Kidney (tissue), 14 donors: ENCODE measurements around the gene CNTN5. TPM values are rescaled to one million over a fixed set of nuclear protein-coding genes. Genes with fewer than 3 reads are reported as not detected.

Source experiments
- DNase-seq, 5 donors: peaks; one replicate each; pipeline ENCODE4 v3.0.0-alpha.2; 2013 to 2020
- FAIRE-seq: peaks from 2 replicates; lab custom pipeline; 2012; peaks lifted over from hg19 to GRCh38; lab: Jason Lieb, UNC
- H3K27ac ChIP-seq, 2 donors: one replicate each; pipeline ENCODE4 v1.7.0; 2013; ENCODE audit warnings: low read depth in 2 of 2, low read length in 2 of 2, inconsistent platforms in 1 of 2
- H3K27me3 ChIP-seq: one replicate; pipeline ENCODE4 v1.7.1; 2013; ENCODE audit warnings: low read length, inconsistent platforms; ENCODE audit not compliant: control insufficient read depth, insufficient read depth
- H3K36me3 ChIP-seq, 3 donors: one replicate each; pipeline versions ENCODE4 v1.7.0 to v1.7.1; 2013; ENCODE audit warnings: low read length in 3 of 3, control low read depth in 1 of 3, inconsistent platforms in 1 of 3; ENCODE audit not compliant: insufficient read depth in 3 of 3, control insufficient read depth in 2 of 3
- H3K4me1 ChIP-seq, 3 donors: one replicate each; pipeline versions ENCODE4 v1.7.0 to v1.7.1; 2013; ENCODE audit warnings: low read length in 3 of 3, inconsistent platforms in 1 of 3, low read depth in 1 of 3; ENCODE audit not compliant: control insufficient read depth in 2 of 3, insufficient read depth in 2 of 3
- H3K4me3 ChIP-seq, 3 donors: one replicate each; pipeline versions ENCODE4 v1.7.0 to v1.8.1; 2013; ENCODE audit warnings: low read length in 3 of 3, control low read depth in 1 of 3, inconsistent platforms in 1 of 3
- H3K9ac ChIP-seq, 3 donors: one replicate each; pipeline versions ENCODE4 v1.7.0 to v1.7.1; 2013; ENCODE audit warnings: low read length in 3 of 3, control low read depth in 1 of 3, inconsistent platforms in 1 of 3
- H3K9me3 ChIP-seq, 3 donors: one replicate each; pipeline versions ENCODE4 v1.7.0 to v1.7.1; 2013; ENCODE audit warnings: low read length in 3 of 3, control low read depth in 1 of 3, inconsistent platforms in 1 of 3; ENCODE audit not compliant: control insufficient read depth in 2 of 3, insufficient read depth in 1 of 3
- CTCF ChIP-seq: IDR thresholded peaks from 3 replicates; pipeline ENCODE4 v1.5.1; 2012; ENCODE audit warnings: mild to moderate bottlenecking, moderate library complexity, borderline replicate concordance; ENCODE audit not compliant: insufficient read depth; ENCODE audit errors: extremely low read depth
- intact Hi-C: fragments of 100-400 bp; cut with DNase I; formaldehyde crosslinking; loops from one replicate; pipeline ENCODE4 v1.11.1; 2022
- polyA plus RNA-seq: library from polyadenylated mRNA; stranded (reverse); fragments of 350-450 nt; fragmentation: Illumina TruSeq; extraction: RNeasy Lipid Tissue Mini Kit (QIAGEN cat#74804); gene quantifications from one replicate; pipeline ENCODE4 v1.2.3, GENCODE V29; 2014; ENCODE audit warnings: low read depth, low replicate concordance; ENCODE audit not compliant: insufficient read depth
- total RNA-seq: library from RNA; stranded (reverse); fragmentation: NEBNext Ultra II Directional; extraction: Animal tissue kit (Norgen Biotek cat#: 25700); gene quantifications from one replicate; pipeline ENCODE4 v1.2.1, GENCODE V29; 2021
- donor health status: control.
- donor health status: control.
- donor health status: control.
- donor health status: control.
- donor health status: control.
- donor health status: DM: yes; HTN: yes; CAD: no.
- donor health status: Normal renal cell carcinoma (clear cell type).

The CNTN5 gene
- total and polyA plus RNA-seq, 2 donors from 2014 or later = 0.11 to 0.66 TPM

- Histone ChIP-seq H3K4me3 (no peak overlapping the region), H3K9me3 (no peaks in the 10 kb centered on the region), H3K36me3 (no peaks in the 10 kb centered on the region), H3K9ac (no peak overlapping the region), H3K27ac (no peak overlapping the region), H3K4me1 (no peaks in the 10 kb centered on the region), H3K27me3 (no peaks in the 10 kb centered on the region)
- intact Hi-C loops = no loop called here
- DNase-seq (no peak), FAIRE-seq (no peak)
- no peak for TF ChIP-seq CTCF
Observed at GRCh38 chr11:99585606-99586005, 564.9 kb downstream of the CNTN5 start.

GRCh38 chr11:99589771-99590170 lies 569.0 kb downstream of the CNTN5 start:
- no peaks in the 10 kb centered on the region for H3K9me3 ChIP-seq
- intact Hi-C loops = no loop called here
- no peak overlapping the region for H3K27ac ChIP-seq
- TF ChIP-seq CTCF = no peak
- H3K9ac ChIP-seq = no peak overlapping the region
- H3K4me1 ChIP-seq = no peaks in the 10 kb centered on the region
- H3K36me3 ChIP-seq = no peaks in the 10 kb centered on the region
- no peak for FAIRE-seq
- DNase-seq = no peak
- no peaks in the 10 kb centered on the region for H3K27me3 ChIP-seq
- no peak overlapping the region for H3K4me3 ChIP-seq

- Histone ChIP-seq H3K9me3 (no peaks in the 10 kb centered on the region), H3K9ac (no peak overlapping the region), H3K4me1 (no peaks in the 10 kb centered on the region), H3K27me3 (no peaks in the 10 kb centered on the region), H3K27ac (no peak overlapping the region), H3K4me3 (no peak overlapping the region), H3K36me3 (no peaks in the 10 kb centered on the region)
- no peak for FAIRE-seq
- intact Hi-C loops = no loop called here
- no peak for TF ChIP-seq CTCF
- no peak for DNase-seq
Observed at GRCh38 chr11:99592266-99592665, 571.5 kb downstream of the CNTN5 start.

GRCh38 chr11:99593197-99593596 lies 572.4 kb downstream of the CNTN5 start:
- H3K36me3 ChIP-seq = no peaks in the 10 kb centered on the region
- H3K4me3 ChIP-seq = no peak overlapping the region
- no peak for FAIRE-seq
- no peak for DNase-seq
- no peaks in the 10 kb centered on the region for H3K9me3 ChIP-seq
- TF ChIP-seq CTCF = no peak
- H3K4me1 ChIP-seq = no peaks in the 10 kb centered on the region
- intact Hi-C loops = no loop called here
- no peak overlapping the region for H3K9ac ChIP-seq
- no peaks in the 10 kb centered on the region for H3K27me3 ChIP-seq
- no peak overlapping the region for H3K27ac ChIP-seq
